ENCODE measurements around the gene TNS1.
A peak's percentile ranks its signal among the peaks of the same experiment; 100 is the strongest.
"Not testable (repeated sequence)": the region's sequence is repeated elsewhere in the genome, so short reads cannot be mapped to it uniquely, and the experiment has no call there.

The TNS1 gene

DNA sequence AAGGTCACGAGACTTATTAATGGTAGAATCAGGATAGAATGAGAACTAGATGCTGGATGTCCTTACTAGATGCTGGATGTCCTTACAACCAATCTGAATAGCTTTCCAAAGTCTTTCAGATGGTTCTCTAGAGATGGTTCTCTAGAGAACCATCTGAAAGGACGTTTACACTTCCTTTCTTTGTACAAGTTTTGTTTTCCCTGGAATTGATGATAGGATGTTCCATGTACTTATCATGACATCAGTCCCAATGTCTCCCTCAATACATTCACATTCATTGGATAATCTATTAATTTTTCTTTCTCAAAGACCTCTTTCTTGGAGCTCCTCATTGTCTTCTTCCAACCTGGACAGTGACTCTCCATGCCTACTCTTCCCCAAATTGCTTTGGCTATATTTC is 38.1 kb upstream of the TNS1 start:
- CTCF ChIA-PET, result no interaction called here
- TF ChIP-seq LEF1 (IDR thresholded peaks at IDR 0.05; ENCODE audit: borderline replicate concordance) (no peak), FOXM1 (IDR thresholded peaks at IDR 0.05; ENCODE audit: borderline replicate concordance) (no peak), NFRKB (IDR thresholded peaks at IDR 0.05) (no peak), ARNT (IDR thresholded peaks at IDR 0.05) (no peak), ZNF384 (IDR thresholded peaks at IDR 0.05) (no peak)
- TF ChIP-seq, protein P1, sequence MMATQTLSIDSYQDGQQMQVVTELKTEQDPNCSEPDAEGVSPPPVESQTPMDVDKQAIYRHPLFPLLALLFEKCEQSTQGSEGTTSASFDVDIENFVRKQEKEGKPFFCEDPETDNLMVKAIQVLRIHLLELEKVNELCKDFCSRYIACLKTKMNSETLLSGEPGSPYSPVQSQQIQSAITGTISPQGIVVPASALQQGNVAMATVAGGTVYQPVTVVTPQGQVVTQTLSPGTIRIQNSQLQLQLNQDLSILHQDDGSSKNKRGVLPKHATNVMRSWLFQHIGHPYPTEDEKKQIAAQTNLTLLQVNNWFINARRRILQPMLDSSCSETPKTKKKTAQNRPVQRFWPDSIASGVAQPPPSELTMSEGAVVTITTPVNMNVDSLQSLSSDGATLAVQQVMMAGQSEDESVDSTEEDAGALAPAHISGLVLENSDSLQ (IDR thresholded peaks at IDR 0.05), result no peak
- DNase-seq (ENCODE audit: extremely low spot score), result no peak
- POLR2A ChIA-PET, result no interaction called here

DNA sequence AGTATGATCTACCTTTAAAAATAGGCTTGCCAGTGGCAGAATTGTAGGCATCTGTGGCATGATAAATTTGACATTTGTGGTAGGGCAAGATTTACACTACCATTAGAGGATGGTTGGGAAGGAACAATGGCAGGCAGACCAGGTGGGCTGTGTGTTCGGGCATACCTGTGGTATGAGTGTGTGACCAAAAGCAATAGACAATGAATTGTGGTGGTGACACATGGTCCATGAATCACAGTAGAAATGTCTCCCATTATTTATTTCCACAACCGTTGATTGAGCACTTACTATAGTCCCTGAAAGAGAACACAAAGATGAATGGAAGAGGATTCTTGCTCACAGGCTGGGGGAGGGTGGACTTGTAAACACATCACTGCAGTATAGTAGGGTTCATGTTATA is 36.4 kb upstream of the TNS1 start:
- CTCF ChIA-PET, result interaction anchor here (1.0 kb wide), 1 partner anchor 250 kb away, joined by 5 read pairs; no protein-coding TSS in a partner anchor
- TF ChIP-seq SP1 (IDR thresholded peaks at IDR 0.05), result no peak
- no peak for TF ChIP-seq HDGF (IDR thresholded peaks at IDR 0.05; ENCODE audit: borderline replicate concordance)
- no peak for TF ChIP-seq CTBP1 (IDR thresholded peaks at IDR 0.05; ENCODE audit: borderline replicate concordance)
- no peak for TF ChIP-seq FOXM1 (IDR thresholded peaks at IDR 0.05; ENCODE audit: borderline replicate concordance)
- TF ChIP-seq LEF1 (IDR thresholded peaks at IDR 0.05; ENCODE audit: borderline replicate concordance), result no peak
- no peak for TF ChIP-seq L3MBTL2 (conservative IDR thresholded peaks at IDR 0.05)
- no peak for TF ChIP-seq NFRKB (IDR thresholded peaks at IDR 0.05)
- TF ChIP-seq ARNT (IDR thresholded peaks at IDR 0.05), result no peak
- TF ChIP-seq, protein P1 (IDR thresholded peaks at IDR 0.05), result no peak
- no peak for TF ChIP-seq BHLHE40 (IDR thresholded peaks at IDR 0.05; ENCODE audit: borderline replicate concordance)
- TF ChIP-seq TARDBP (IDR thresholded peaks at IDR 0.05), result no peak
- no peak for TF ChIP-seq ELF4 (IDR thresholded peaks at IDR 0.05)
- TF ChIP-seq ZNF384 (IDR thresholded peaks at IDR 0.05), result no peak
- no peak for TF ChIP-seq FOXA1 (IDR thresholded peaks at IDR 0.05)
- TF ChIP-seq SUZ12 (IDR thresholded peaks at IDR 0.05), result no peak
- TF ChIP-seq FOXK2 (IDR thresholded peaks at IDR 0.05), result no peak
- no peak for DNase-seq (ENCODE audit: extremely low spot score)
- POLR2A ChIA-PET, result no interaction called here

DNA sequence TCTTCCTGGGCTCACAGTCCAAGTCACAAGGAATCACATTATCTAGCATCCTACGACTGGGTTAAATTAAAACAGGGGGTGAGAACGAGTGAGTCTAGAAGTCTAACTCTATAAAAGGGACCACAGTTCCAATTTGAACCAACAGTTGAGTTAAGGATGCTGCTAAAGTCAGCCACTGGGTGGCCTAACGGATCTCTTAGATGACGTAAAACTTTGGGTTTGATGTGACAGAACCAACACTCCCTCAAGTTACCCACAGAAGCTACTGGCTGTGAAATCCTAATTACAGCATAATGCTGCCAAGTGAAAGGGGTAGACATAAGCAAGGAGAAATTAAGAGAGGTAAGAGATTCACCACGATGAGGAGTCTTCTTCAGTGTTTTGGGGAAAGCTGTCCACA is 33.6 kb upstream of the TNS1 start:
- CTCF ChIA-PET, result interaction anchor here (0.6 to 1.4 kb wide), 4 partner anchors 12 to 344 kb away, joined by 3 read pairs; no protein-coding TSS in a partner anchor

DNA sequence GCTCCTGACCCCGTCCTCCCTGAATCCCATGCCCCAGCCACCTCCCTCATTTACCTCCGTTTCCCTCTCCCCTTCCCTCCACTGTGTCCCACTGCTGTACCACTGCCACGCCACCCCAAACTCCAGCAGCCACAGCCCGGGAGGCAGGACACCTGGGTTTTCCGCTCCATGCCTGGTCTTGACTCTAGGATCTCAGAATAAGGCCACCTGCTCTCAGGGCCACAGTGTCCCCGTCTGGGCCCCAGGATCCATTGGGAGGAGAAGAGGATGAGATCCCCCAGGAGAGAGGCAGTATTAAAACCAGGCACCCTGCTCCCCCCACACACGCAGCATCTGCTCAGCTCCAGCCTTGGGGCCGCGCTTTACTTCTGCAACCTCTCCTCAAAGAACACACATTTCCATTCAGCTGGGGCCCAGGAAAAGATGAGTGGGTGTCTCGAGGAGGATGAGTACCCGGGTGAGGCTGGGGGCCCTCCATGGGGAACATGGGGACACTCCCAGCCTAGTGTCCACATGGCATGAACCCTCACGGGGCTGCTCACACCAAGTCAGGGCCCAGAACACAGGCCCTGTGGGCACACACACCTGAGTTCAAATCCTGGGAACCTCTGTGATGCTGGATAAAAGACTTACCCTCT is 32.8 kb upstream of the TNS1 start:
- no peak for DNase-seq (ENCODE audit: extremely low spot score)
- ChIA-PET POLR2A (no interaction called here), CTCF (interaction anchor here (1.4 kb wide), 1 partner anchor 250 kb away, joined by 3 read pairs; no protein-coding TSS in a partner anchor)
- TF ChIP-seq HDGF (IDR thresholded peaks at IDR 0.05; ENCODE audit: borderline replicate concordance) (no peak), FOXK2 (IDR thresholded peaks at IDR 0.05) (no peak), NFRKB (IDR thresholded peaks at IDR 0.05) (no peak), TARDBP (IDR thresholded peaks at IDR 0.05) (no peak), LEF1 (IDR thresholded peaks at IDR 0.05; ENCODE audit: borderline replicate concordance) (no peak), SP1 (IDR thresholded peaks at IDR 0.05) (no peak), ARNT (IDR thresholded peaks at IDR 0.05) (no peak), FOXA1 (IDR thresholded peaks at IDR 0.05) (no peak), BHLHE40 (IDR thresholded peaks at IDR 0.05; ENCODE audit: borderline replicate concordance) (no peak)
- TF ChIP-seq, protein P1 (IDR thresholded peaks at IDR 0.05), result no peak

More for the DNA sequence above, 33.6 kb upstream of the TNS1 start:
- TF ChIP-seq FOXM1 (IDR thresholded peaks at IDR 0.05; ENCODE audit: borderline replicate concordance) (no peak), ARNT (IDR thresholded peaks at IDR 0.05) (no peak), FOXA1 (IDR thresholded peaks at IDR 0.05) (no peak), L3MBTL2 (conservative IDR thresholded peaks at IDR 0.05) (no peak), BHLHE40 (IDR thresholded peaks at IDR 0.05; ENCODE audit: borderline replicate concordance) (no peak), SP1 (IDR thresholded peaks at IDR 0.05) (no peak), TARDBP (IDR thresholded peaks at IDR 0.05) (no peak), HDGF (IDR thresholded peaks at IDR 0.05; ENCODE audit: borderline replicate concordance) (no peak), CTBP1 (IDR thresholded peaks at IDR 0.05; ENCODE audit: borderline replicate concordance) (no peak)
- TF ChIP-seq, protein P1 (IDR thresholded peaks at IDR 0.05), result no peak
- no peak for DNase-seq (ENCODE audit: extremely low spot score)
- POLR2A ChIA-PET, result no interaction called here

DNA sequence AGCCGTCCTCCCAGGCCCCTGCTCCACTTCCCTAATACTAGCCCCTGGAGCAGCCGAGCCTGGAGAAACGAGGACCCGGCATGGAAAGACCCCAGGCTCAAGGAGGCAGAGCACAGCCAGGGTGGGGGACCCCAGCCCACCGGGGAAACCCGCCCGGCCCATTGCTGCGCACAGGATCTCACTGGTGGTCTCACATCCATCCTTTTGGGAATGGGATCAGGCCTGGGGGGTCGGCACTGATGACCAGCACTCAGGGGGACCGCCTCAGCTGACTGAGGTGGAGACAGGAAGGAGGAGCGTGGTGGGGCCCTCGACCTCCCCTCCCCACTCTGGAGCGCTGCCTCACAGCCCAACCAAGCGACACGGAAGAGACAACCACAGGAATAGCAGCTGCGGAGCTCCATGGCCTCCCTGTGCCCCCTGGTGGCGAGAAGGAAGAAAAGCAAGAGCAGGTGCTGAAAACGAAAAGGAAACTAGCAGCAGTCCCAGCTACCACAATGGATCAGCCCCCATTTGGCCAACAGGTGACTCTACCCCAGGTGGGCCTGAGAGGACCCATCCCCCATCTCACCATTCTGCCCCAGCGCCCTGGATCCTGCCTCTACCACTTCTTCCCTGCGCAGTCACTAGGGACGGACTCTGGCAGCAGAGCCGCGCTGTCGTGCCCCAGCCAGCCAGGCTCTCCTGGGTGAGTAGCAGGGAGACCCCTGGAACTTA is 31.9 kb upstream of the TNS1 start:
- CTCF ChIA-PET, result interaction anchor here (0.7 to 1.4 kb wide), 2 partner anchors 34 to 156 kb away, joined by 3 read pairs; partner anchors contain the start of gene RUFY4
- POLR2A ChIA-PET, result not testable (repeated sequence)
- peak; percentile 60 for DNase-seq (ENCODE audit: extremely low spot score)

Measured in HEK293T (cell line).